GM23338 (cell line): ENCODE results near the gene ADORA3. TPM values are rescaled to one million over a fixed set of nuclear protein-coding genes. Genes with fewer than 3 reads are reported as not detected.
A peak's percentile ranks its signal among the peaks of the same experiment; 100 is the strongest.

Experiments
- ATAC-seq: fragments of 200-7000 bp; cut with Tn5 transposase; 3 replicates; pipeline ENCODE4 v1.9.1; 2020
- DNase-seq: peaks from one replicate; pipeline ENCODE4 v3.0.0-alpha.2; 2015; ENCODE audit warnings: low spot score
- H2AFZ ChIP-seq: fragments of 200-600 bp; sonication (generic); 2 replicates; pipeline ENCODE4 v1.8.0; 2016; ENCODE audit warnings: antibody characterized with exemption, mild to moderate bottlenecking, moderate library complexity
- H3F3A ChIP-seq: fragments of 200-600 bp; sonication (generic); replicated peaks from 2 replicates; pipeline ENCODE4 v1.8.0; 2017; ENCODE audit warnings: antibody characterized with exemption, mixed run types, low read depth
- H3K27ac ChIP-seq: fragments of 200-600 bp; sonication (generic); 2 replicates; pipeline ENCODE4 v1.6.1; 2016; ENCODE audit warnings: low read depth
- H3K27me3 ChIP-seq: fragments of 200-600 bp; sonication (generic); 2 replicates; pipeline ENCODE4 v1.8.0; 2016; ENCODE audit warnings: mild to moderate bottlenecking, mixed run types, moderate library complexity; ENCODE audit not compliant: insufficient read depth
- H3K36me3 ChIP-seq: fragments of 200-600 bp; sonication (generic); 2 replicates; pipeline ENCODE4 v1.8.0; 2016; ENCODE audit warnings: mild to moderate bottlenecking; ENCODE audit not compliant: insufficient read depth
- H3K4me1 ChIP-seq: fragments of 200-600 bp; sonication (generic); 2 replicates; pipeline ENCODE4 v1.8.0; 2016; ENCODE audit warnings: mild to moderate bottlenecking, moderate library complexity; ENCODE audit not compliant: insufficient read depth
- H3K4me2 ChIP-seq: fragments of 200-600 bp; sonication (generic); 2 replicates; pipeline ENCODE4 v1.7.1; 2017; ENCODE audit warnings: mixed run types
- H3K4me3 ChIP-seq: fragments of 200-600 bp; sonication (generic); 2 replicates; pipeline ENCODE4 v1.6.1; 2016; ENCODE audit warnings: mixed run types
- H3K79me2 ChIP-seq: fragments of 200-600 bp; sonication (generic); replicated peaks from 2 replicates; pipeline ENCODE4 v1.8.0; 2017; ENCODE audit warnings: mild to moderate bottlenecking; ENCODE audit not compliant: insufficient read depth
- H3K9me2 ChIP-seq: fragments of 200-600 bp; sonication (generic); 2 replicates; pipeline ENCODE4 v1.8.0; 2017; ENCODE audit not compliant: insufficient read depth
- H4K20me1 ChIP-seq: fragments of 200-600 bp; sonication (generic); replicated peaks from 2 replicates; pipeline ENCODE4 v1.8.0; 2017; ENCODE audit warnings: mild to moderate bottlenecking; ENCODE audit not compliant: insufficient read depth
- H3K27ac Mint-ChIP-seq: 2 replicates; pipeline ENCODE4 v1.8.0; 2020; ENCODE audit warnings: inconsistent platforms, mild to moderate bottlenecking, moderate library complexity, mixed read lengths
- H3K27me3 Mint-ChIP-seq: 3 replicates; pipeline ENCODE4 v1.8.0; 2022; ENCODE audit warnings: low read depth, mild to moderate bottlenecking, moderate library complexity, mixed read lengths, inconsistent platforms; ENCODE audit not compliant: insufficient read depth, poor library complexity
- H3K36me3 Mint-ChIP-seq: 3 replicates; pipeline ENCODE4 v1.8.0; 2021; ENCODE audit warnings: low read depth, mild to moderate bottlenecking, inconsistent platforms, moderate library complexity, mixed read lengths
- H3K4me1 Mint-ChIP-seq: 3 replicates; pipeline ENCODE4 v1.8.0; 2020; ENCODE audit warnings: mild to moderate bottlenecking, inconsistent platforms, mixed read lengths
- H3K4me3 Mint-ChIP-seq: 3 replicates; pipeline ENCODE4 v1.8.0; 2021; ENCODE audit warnings: moderate library complexity, mild to moderate bottlenecking, inconsistent platforms, mixed read lengths
- H3K9me3 Mint-ChIP-seq: 3 replicates; pipeline ENCODE4 v1.8.0; 2020; ENCODE audit warnings: moderate library complexity, mild to moderate bottlenecking, inconsistent platforms, mixed read lengths
- CREB1 ChIP-seq: fragments of 250-450 bp; sonication (Bioruptor Pico); IDR thresholded peaks from 2 replicates; pipeline ENCODE4 v1.5.0; 2020; ENCODE audit warnings: low read depth, mild to moderate bottlenecking, moderate library complexity
- EZH2phosphoT487 ChIP-seq: fragments of 200-600 bp; sonication (generic); IDR thresholded peaks from one replicate; pipeline ENCODE4 v1.8.1; 2018; ENCODE audit warnings: antibody characterized with exemption; ENCODE audit not compliant: unreplicated experiment
- JUNB ChIP-seq: IDR thresholded peaks from one replicate; pipeline ENCODE4 v1.6.1; 2016; ENCODE audit warnings: antibody characterized with exemption; ENCODE audit not compliant: unreplicated experiment
- NANOG ChIP-seq: IDR thresholded peaks from 2 replicates; pipeline ENCODE4 v1.6.1; 2016; ENCODE audit warnings: antibody characterized with exemption, borderline replicate concordance
- POLR2AphosphoS5 ChIP-seq: IDR thresholded peaks from 2 replicates; pipeline ENCODE4 v1.6.1; 2016; ENCODE audit warnings: antibody characterized with exemption, low read depth
- polyA plus RNA-seq: library from polyadenylated mRNA; unstranded; fragments of >200 nt; fragmentation: Nextera tagmentation; extraction: Ambion mirVana; gene quantifications from 2 replicates; pipeline ENCODE4 v1.2.1, GENCODE V29; 2016
- total RNA-seq: library from RNA; depleted of rRNA; stranded (reverse); fragments of >200 nt; shearing (Covaris generic); gene quantifications from 2 replicates; pipeline ENCODE4 v1.2.3, GENCODE V29; 2014
- TF ChIP-seq, protein P1 (sequence below), 2 experiments: fragments of 200-600 bp in 1 of 2; sonication (generic) in 1 of 2; conservative IDR thresholded peaks; 2 replicates each; pipeline versions ENCODE4 v1.5.1 to v1.6.1; 2016 to 2017; ENCODE audit warnings: antibody characterized with exemption in 2 of 2, low read depth in 2 of 2, mild to moderate bottlenecking in 2 of 2, moderate library complexity in 1 of 2

The ADORA3 gene
- total and polyA plus RNA-seq, 2 experiments from 2014 or later = not detected

GRCh38 chr1:111538343-111539025, 35.1 kb upstream of the ADORA3 start:
- no peaks in the 10 kb centered on the region for H4K20me1 ChIP-seq
- no peaks in the 10 kb centered on the region for H3F3A ChIP-seq
- ATAC-seq (peak; percentile 46), DNase-seq (no peak)
- no peak overlapping the region for H3K27ac ChIP-seq
- H3K9me2 ChIP-seq = peaks cover 18% of the 10 kb centered on the region
- TF ChIP-seq NANOG = 0 out of 2 replicates have a peak, but pooled peaks have one; percentile 9
- TF ChIP-seq POLR2AphosphoS5 = no peak
- TF ChIP-seq EZH2phosphoT487 = no peak
- TF ChIP-seq, protein P1, sequence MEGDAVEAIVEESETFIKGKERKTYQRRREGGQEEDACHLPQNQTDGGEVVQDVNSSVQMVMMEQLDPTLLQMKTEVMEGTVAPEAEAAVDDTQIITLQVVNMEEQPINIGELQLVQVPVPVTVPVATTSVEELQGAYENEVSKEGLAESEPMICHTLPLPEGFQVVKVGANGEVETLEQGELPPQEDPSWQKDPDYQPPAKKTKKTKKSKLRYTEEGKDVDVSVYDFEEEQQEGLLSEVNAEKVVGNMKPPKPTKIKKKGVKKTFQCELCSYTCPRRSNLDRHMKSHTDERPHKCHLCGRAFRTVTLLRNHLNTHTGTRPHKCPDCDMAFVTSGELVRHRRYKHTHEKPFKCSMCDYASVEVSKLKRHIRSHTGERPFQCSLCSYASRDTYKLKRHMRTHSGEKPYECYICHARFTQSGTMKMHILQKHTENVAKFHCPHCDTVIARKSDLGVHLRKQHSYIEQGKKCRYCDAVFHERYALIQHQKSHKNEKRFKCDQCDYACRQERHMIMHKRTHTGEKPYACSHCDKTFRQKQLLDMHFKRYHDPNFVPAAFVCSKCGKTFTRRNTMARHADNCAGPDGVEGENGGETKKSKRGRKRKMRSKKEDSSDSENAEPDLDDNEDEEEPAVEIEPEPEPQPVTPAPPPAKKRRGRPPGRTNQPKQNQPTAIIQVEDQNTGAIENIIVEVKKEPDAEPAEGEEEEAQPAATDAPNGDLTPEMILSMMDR (conservative IDR thresholded peaks at IDR 0.05; ENCODE audit: low read depth in 2 of 2) = no peak
- peaks cover 10% of the 10 kb centered on the region for H3K4me1 ChIP-seq
- Mint-ChIP-seq H3K4me1 (peaks cover 20% of the 10 kb centered on the region), H3K9me3 (no peaks in the 10 kb centered on the region), H3K36me3 (no peaks in the 10 kb centered on the region; the same call in 2 of the 3 replicates), H3K27me3 (peaks cover 2% of the 10 kb centered on the region), H3K4me3 (no peak overlapping the region; the same call in 2 of the 3 replicates), H3K27ac (no peak overlapping the region)
- no peaks in the 10 kb centered on the region for H3K27me3 ChIP-seq
- H3K79me2 ChIP-seq = no peaks in the 10 kb centered on the region
- H3K4me3 ChIP-seq = no peak overlapping the region
- 0 out of 2 replicates have a peak overlapping the region, but pooled peaks have one; percentile 25 for H3K4me2 ChIP-seq
- no peaks in the 10 kb centered on the region for H3K36me3 ChIP-seq
- H2AFZ ChIP-seq = 0 out of 2 replicates have a peak overlapping the region, but pooled peaks have one; percentile 3

DNA sequence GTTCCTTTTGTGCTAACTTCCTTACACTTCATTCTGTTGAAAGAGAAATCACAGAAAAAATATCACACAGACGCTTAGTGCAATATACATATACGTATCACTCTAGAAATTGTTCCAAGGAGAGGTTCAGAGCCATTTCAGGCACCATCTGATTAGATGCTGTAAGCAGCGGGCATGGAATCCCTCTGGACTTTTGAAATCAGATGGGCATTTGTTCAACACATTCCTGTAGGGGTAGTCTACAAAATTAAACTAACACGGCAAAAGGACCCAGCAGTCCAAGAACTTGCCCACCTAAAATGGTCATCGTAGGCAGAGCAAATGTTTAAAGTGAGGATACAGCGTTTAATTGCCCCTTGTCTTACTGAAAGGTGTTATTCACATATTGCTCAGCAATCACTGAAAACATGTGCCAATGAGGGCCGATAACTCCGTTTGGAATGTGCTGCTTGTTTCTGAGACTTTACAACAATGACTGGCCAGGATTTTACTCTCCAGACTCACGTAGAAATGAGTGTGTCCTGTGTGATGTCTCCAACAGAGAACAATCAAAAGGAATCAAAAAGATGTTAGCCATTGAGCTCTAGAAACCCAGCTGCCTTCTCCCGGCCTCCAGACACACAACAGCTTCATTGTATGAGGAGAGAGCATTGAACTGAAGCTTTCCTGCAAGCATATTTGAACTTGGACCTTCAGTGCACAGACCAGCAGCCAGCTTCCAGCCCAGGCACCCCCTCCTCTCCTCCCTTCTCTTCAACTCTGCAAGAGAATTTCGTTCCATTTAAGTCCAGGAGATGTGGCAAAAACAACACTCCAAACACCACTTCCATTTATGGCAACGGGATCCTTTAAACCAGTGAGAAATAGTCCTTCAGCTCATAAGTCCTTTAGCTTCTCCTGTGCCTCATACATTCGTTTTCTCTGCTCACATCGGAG, 32.1 kb upstream of the ADORA3 start:
- no peak overlapping the region for H3K4me3 ChIP-seq
- Mint-ChIP-seq H3K36me3 (peaks cover 7% of the 10 kb centered on the region), H3K4me1 (peaks cover 7% of the 10 kb centered on the region), H3K4me3 (no peak overlapping the region), H3K9me3 (peaks cover 7% of the 10 kb centered on the region), H3K27me3 (peaks cover 2% of the 10 kb centered on the region), H3K27ac (no peak overlapping the region)
- no peak overlapping the region for H3K27ac ChIP-seq
- H3K4me2 ChIP-seq = no peak overlapping the region
- peaks cover 17% of the 10 kb centered on the region for H3K9me2 ChIP-seq
- no peaks in the 10 kb centered on the region for H3K27me3 ChIP-seq
- H3F3A ChIP-seq = no peaks in the 10 kb centered on the region
- TF ChIP-seq JUNB (no peak), CREB1 (CRISPR knock-in tag) (no peak)
- TF ChIP-seq, protein P1 (conservative IDR thresholded peaks at IDR 0.05; ENCODE audit: low read depth in 2 of 2) = no peak
- peak overlapping the region; percentile 87 for H2AFZ ChIP-seq
- no peaks in the 10 kb centered on the region for H3K79me2 ChIP-seq
- H3K36me3 ChIP-seq = no peaks in the 10 kb centered on the region
- H3K4me1 ChIP-seq = peaks cover 6% of the 10 kb centered on the region
- no peaks in the 10 kb centered on the region for H4K20me1 ChIP-seq
- no peak for DNase-seq
- ATAC-seq = no peak
